H9 (cell line): Measurements from ENCODE around the gene LCTL. TPM values are rescaled to one million over a fixed set of nuclear protein-coding genes. Genes with fewer than 3 reads are reported as not detected.

Experiments
- DNase-seq: peaks from one replicate; pipeline ENCODE4 v3.0.0-alpha.2; 2017
- H2AFZ ChIP-seq: one replicate; pipeline ENCODE4 v1.6.1; 2013; ENCODE audit warnings: mild to moderate bottlenecking, low read length, control low read depth, moderate library complexity
- H2AK5ac ChIP-seq: 2 replicates; pipeline ENCODE4 v1.6.1; 2013; ENCODE audit warnings: low read length, control low read depth, mixed read lengths; ENCODE audit not compliant: insufficient read length
- H2BK120ac ChIP-seq: one replicate; pipeline ENCODE4 v1.6.1; 2013; ENCODE audit warnings: low read depth, mild to moderate bottlenecking, low read length, control low read depth, inconsistent platforms; ENCODE audit not compliant: poor library complexity, severe bottlenecking
- H2BK12ac ChIP-seq: 2 replicates; pipeline ENCODE4 v1.6.1; 2013; ENCODE audit warnings: low read length, control low read depth, mixed read lengths, low read depth; ENCODE audit not compliant: insufficient read length
- H2BK15ac ChIP-seq: 2 replicates; pipeline ENCODE4 v1.6.1; 2013; ENCODE audit warnings: low read depth, low read length, control low read depth
- H2BK20ac ChIP-seq: one replicate; pipeline ENCODE4 v1.6.1; 2013; ENCODE audit warnings: low read depth, mild to moderate bottlenecking, low read length, control low read depth, inconsistent platforms; ENCODE audit not compliant: poor library complexity, severe bottlenecking
- H2BK5ac ChIP-seq: 2 replicates; pipeline ENCODE4 v1.6.1; 2013; ENCODE audit warnings: low read length, control low read depth, mixed read lengths; ENCODE audit not compliant: insufficient read length
- H3K14ac ChIP-seq: 2 replicates; pipeline ENCODE4 v1.6.1; 2013; ENCODE audit warnings: low read length, control low read depth; ENCODE audit not compliant: insufficient read depth
- H3K18ac ChIP-seq: 2 replicates; pipeline ENCODE4 v1.6.1; 2013; ENCODE audit warnings: low read depth, mild to moderate bottlenecking, mixed read lengths, low read length, control low read depth; ENCODE audit not compliant: insufficient read length
- H3K23ac ChIP-seq: 2 replicates; pipeline ENCODE4 v1.6.1; 2013; ENCODE audit warnings: low read length, control low read depth, mixed read lengths, low read depth; ENCODE audit not compliant: insufficient read length
- H3K23me2 ChIP-seq: 2 replicates; pipeline ENCODE4 v1.6.1; 2013; ENCODE audit warnings: low read depth, mild to moderate bottlenecking, mixed read lengths, low read length, control low read depth; ENCODE audit not compliant: insufficient read length, poor library complexity, severe bottlenecking
- H3K27ac ChIP-seq: 2 replicates; pipeline ENCODE4 v1.5.1; 2013; ENCODE audit warnings: low read length, control low read depth, mixed read lengths, low read depth; ENCODE audit not compliant: insufficient read length
- H3K27me3 ChIP-seq: 2 replicates; pipeline ENCODE4 v1.6.1; 2013; ENCODE audit warnings: low read length, control low read depth, inconsistent platforms; ENCODE audit not compliant: insufficient read depth
- H3K4ac ChIP-seq: 2 replicates; pipeline ENCODE4 v1.6.1; 2013; ENCODE audit warnings: low read depth, mild to moderate bottlenecking, control low read depth, inconsistent platforms, low read length, moderate library complexity
- H3K4me1 ChIP-seq: 2 replicates; pipeline ENCODE4 v1.6.1; 2013; ENCODE audit warnings: low read length, control low read depth, inconsistent platforms; ENCODE audit not compliant: insufficient read depth
- H3K4me2 ChIP-seq: 2 replicates; pipeline ENCODE4 v1.6.1; 2013; ENCODE audit warnings: low read length, control low read depth, mixed read lengths; ENCODE audit not compliant: insufficient read length, insufficient read depth
- H3K56ac ChIP-seq: 2 replicates; pipeline ENCODE4 v1.6.1; 2013; ENCODE audit warnings: low read depth, mild to moderate bottlenecking, mixed read lengths, low read length, control low read depth; ENCODE audit not compliant: insufficient read length
- H3K79me1 ChIP-seq: 2 replicates; pipeline ENCODE4 v1.6.1; 2013; ENCODE audit warnings: low read depth, mild to moderate bottlenecking, moderate library complexity, low read length, control low read depth, inconsistent platforms; ENCODE audit not compliant: insufficient read depth, poor library complexity, severe bottlenecking
- H3K79me2 ChIP-seq: 2 replicates; pipeline ENCODE4 v1.6.1; 2013; ENCODE audit warnings: low read length, control low read depth, inconsistent platforms; ENCODE audit not compliant: insufficient read depth
- H3K9ac ChIP-seq: 2 replicates; pipeline ENCODE4 v1.6.1; 2013; ENCODE audit warnings: low read length, control low read depth, mixed read lengths; ENCODE audit not compliant: insufficient read length; ENCODE audit errors: extremely low read depth
- H3K9me3 ChIP-seq: one replicate; pipeline ENCODE4 v1.6.1; 2013; ENCODE audit warnings: low read depth, low read length, inconsistent platforms; ENCODE audit not compliant: control insufficient read depth
- H3T11ph ChIP-seq: one replicate; pipeline ENCODE4 v1.6.1; 2013; ENCODE audit warnings: mild to moderate bottlenecking, low read length, control low read depth, inconsistent platforms
- H4K20me1 ChIP-seq: one replicate; pipeline ENCODE4 v1.6.1; 2013; ENCODE audit not compliant: control insufficient read depth, insufficient read length, insufficient read depth
- H4K5ac ChIP-seq: 2 replicates; pipeline ENCODE4 v1.6.1; 2013; ENCODE audit warnings: low read depth, mild to moderate bottlenecking, mixed read lengths, low read length, control low read depth; ENCODE audit not compliant: insufficient read length
- H4K8ac ChIP-seq: replicated peaks from 2 replicates; pipeline ENCODE4 v1.6.1; 2013; ENCODE audit warnings: low read length, control low read depth, mixed read lengths, low read depth; ENCODE audit not compliant: insufficient read length
- H4K91ac ChIP-seq: 2 replicates; pipeline ENCODE4 v1.6.1; 2013; ENCODE audit warnings: low read depth, mild to moderate bottlenecking, moderate library complexity, mixed read lengths, low read length, control low read depth; ENCODE audit not compliant: insufficient read length
- H3K27ac Mint-ChIP-seq, 3 experiments: 2 replicates in 2 of 3; 3 replicates in 1 of 3; pipeline ENCODE4 v1.8.0; 2020 to 2021; ENCODE audit warnings: mixed read lengths in 3 of 3, mild to moderate bottlenecking in 1 of 3, moderate library complexity in 1 of 3
- H3K27me3 Mint-ChIP-seq: 2 replicates; pipeline ENCODE4 v1.8.0; 2021; ENCODE audit warnings: low read depth, mild to moderate bottlenecking, moderate library complexity, mixed read lengths
- H3K36me3 Mint-ChIP-seq, 3 experiments: 2 replicates in 2 of 3; 3 replicates in 1 of 3; pipeline ENCODE4 v1.8.0; 2020 to 2021; ENCODE audit warnings: low read depth in 3 of 3, mixed read lengths in 3 of 3; ENCODE audit not compliant: insufficient read depth in 1 of 3
- H3K4me1 Mint-ChIP-seq, 2 experiments: 2 replicates each; pipeline ENCODE4 v1.8.0; 2020; ENCODE audit warnings: mixed read lengths in 2 of 2
- H3K4me3 Mint-ChIP-seq, 2 experiments: 2 replicates in 1 of 2; 3 replicates in 1 of 2; pipeline ENCODE4 v1.8.0; 2020 to 2021; ENCODE audit warnings: mild to moderate bottlenecking in 2 of 2, mixed read lengths in 2 of 2, moderate library complexity in 1 of 2
- H3K9me3 Mint-ChIP-seq, 2 experiments: 2 replicates in 1 of 2; 3 replicates in 1 of 2; pipeline ENCODE4 v1.8.0; 2020; ENCODE audit warnings: mild to moderate bottlenecking in 2 of 2, mixed read lengths in 2 of 2, moderate library complexity in 1 of 2
- CTCF ChIP-seq: fragments of 200-600 bp; sonication (generic); conservative IDR thresholded peaks from 3 replicates; pipeline ENCODE4 v1.8.0; 2021; ENCODE audit warnings: antibody characterized with exemption, mild to moderate bottlenecking
- WGBS: extraction: QIAGEN DNeasy Blood & Tissue Kit; methylation state at CpG from one replicate; pipeline ENCODE4 v1.1.7; 2013; ENCODE audit warnings: missing lambda C conversion rate, low lambda C conversion rate, mixed read lengths; ENCODE audit not compliant: insufficient read length; ENCODE audit errors: extremely low coverage; 5-methylcytosine and 5-hydroxymethylcytosine counted together
- total RNA-seq: library from RNA; stranded (reverse); gene quantifications from 2 replicates; pipeline ENCODE4 v1.2.1, GENCODE V29; 2021

The LCTL gene
- total RNA-seq, 1 experiment from 2014 or later = 2.3 TPM

GRCh38 chr15:66614456-66614855, 48.7 kb upstream of the LCTL start:
- no peak overlapping the region for H2BK5ac ChIP-seq
- no peaks in the 10 kb centered on the region; the same call in 1 of the 2 replicates for H3K27me3 Mint-ChIP-seq
- H3K79me1 ChIP-seq = no peaks in the 10 kb centered on the region
- no peaks in the 10 kb centered on the region; the same call in 1 of the 2 replicates for H3K27me3 ChIP-seq
- H4K5ac ChIP-seq = no peak overlapping the region
- H3K23me2 ChIP-seq = no peaks in the 10 kb centered on the region
- H3K27ac ChIP-seq = no peak overlapping the region
- no peak overlapping the region for H3T11ph ChIP-seq
- H3K23ac ChIP-seq = no peak overlapping the region
- no peaks in the 10 kb centered on the region for H3K79me2 ChIP-seq
- no peak overlapping the region for H2BK20ac ChIP-seq
- no peak for DNase-seq
- no peak overlapping the region for H3K4me2 ChIP-seq
- no peak overlapping the region for H4K8ac ChIP-seq
- no peaks in the 10 kb centered on the region for H3K9me3 ChIP-seq
- H2BK15ac ChIP-seq = no peak overlapping the region
- H4K20me1 ChIP-seq = no peaks in the 10 kb centered on the region
- no peak overlapping the region for H3K9ac ChIP-seq
- no peak overlapping the region for H3K56ac ChIP-seq
- no peak overlapping the region for H2AFZ ChIP-seq
- WGBS = no CpG with 5 or more reads among the region's 5 CpGs
- no peaks in the 10 kb centered on the region for H3K9me3 Mint-ChIP-seq
- H3K18ac ChIP-seq = no peak overlapping the region
- no peak overlapping the region for H3K14ac ChIP-seq
- H3K4me1 Mint-ChIP-seq = peaks cover 20 to 24% of the 10 kb centered on the region in 2 experiments
- H3K4me1 ChIP-seq = 0 out of 2 replicates have a peak, but pooled peaks cover 6% of the 10 kb centered on the region
- no peak overlapping the region for H2AK5ac ChIP-seq
- H3K36me3 Mint-ChIP-seq = no peaks in the 10 kb centered on the region
- no peak overlapping the region for H4K91ac ChIP-seq
- no peak overlapping the region for H3K27ac Mint-ChIP-seq
- no peak for TF ChIP-seq CTCF
- no peak overlapping the region for H3K4me3 Mint-ChIP-seq
- H3K4ac ChIP-seq = no peak overlapping the region
- no peak overlapping the region for H2BK120ac ChIP-seq
- H2BK12ac ChIP-seq = no peak overlapping the region
